ENCODE data around the gene C17orf78.

- no peak for TF ChIP-seq CTCF (IDR thresholded peaks at IDR 0.05; ENCODE audit: low read depth, low read length)
- TF ChIP-seq POLR2A (IDR thresholded peaks at IDR 0.05; ENCODE audit: extremely low read depth, insufficient read length), result no peak
- no peak for TF ChIP-seq MYC (IDR thresholded peaks at IDR 0.05; ENCODE audit: low read depth, low read length)
- TF ChIP-seq MAX (IDR thresholded peaks at IDR 0.05; ENCODE audit: low read depth, low read length), result no peak
Observed at GRCh38 chr17:37417852-37418251, 42.1 kb downstream of the C17orf78 start.
